Measurements from ENCODE around the gene POGLUT3. TPM values are rescaled to one million over a fixed set of nuclear protein-coding genes. Genes with fewer than 3 reads are reported as not detected.

Gene POGLUT3
- total RNA-seq, 1 donor from 2014 or later = 21.1 TPM

GRCh38 chr11:108472681-108473080 lies 25.5 kb downstream of the POGLUT3 start:
- no peak for DNase-seq (ENCODE audit: low read depth)

GRCh38 chr11:108468478-108468864 lies 29.7 kb downstream of the POGLUT3 start:
- TF ChIP-seq, protein P1, sequence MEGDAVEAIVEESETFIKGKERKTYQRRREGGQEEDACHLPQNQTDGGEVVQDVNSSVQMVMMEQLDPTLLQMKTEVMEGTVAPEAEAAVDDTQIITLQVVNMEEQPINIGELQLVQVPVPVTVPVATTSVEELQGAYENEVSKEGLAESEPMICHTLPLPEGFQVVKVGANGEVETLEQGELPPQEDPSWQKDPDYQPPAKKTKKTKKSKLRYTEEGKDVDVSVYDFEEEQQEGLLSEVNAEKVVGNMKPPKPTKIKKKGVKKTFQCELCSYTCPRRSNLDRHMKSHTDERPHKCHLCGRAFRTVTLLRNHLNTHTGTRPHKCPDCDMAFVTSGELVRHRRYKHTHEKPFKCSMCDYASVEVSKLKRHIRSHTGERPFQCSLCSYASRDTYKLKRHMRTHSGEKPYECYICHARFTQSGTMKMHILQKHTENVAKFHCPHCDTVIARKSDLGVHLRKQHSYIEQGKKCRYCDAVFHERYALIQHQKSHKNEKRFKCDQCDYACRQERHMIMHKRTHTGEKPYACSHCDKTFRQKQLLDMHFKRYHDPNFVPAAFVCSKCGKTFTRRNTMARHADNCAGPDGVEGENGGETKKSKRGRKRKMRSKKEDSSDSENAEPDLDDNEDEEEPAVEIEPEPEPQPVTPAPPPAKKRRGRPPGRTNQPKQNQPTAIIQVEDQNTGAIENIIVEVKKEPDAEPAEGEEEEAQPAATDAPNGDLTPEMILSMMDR (conservative IDR thresholded peaks at IDR 0.05; ENCODE audit: low read depth, low read length) = no peak

More at GRCh38 chr11:108472681-108473080, 25.5 kb downstream of the POGLUT3 start:
- no peak overlapping the region for H3K4me3 ChIP-seq (ENCODE audit: low read depth, low read length)
- TF ChIP-seq, protein P1 (conservative IDR thresholded peaks at IDR 0.05; ENCODE audit: low read depth, low read length) = no peak

GRCh38 chr11:108467091-108467823 lies 30.9 kb downstream of the POGLUT3 start, which contains the start of gene C11orf65:
TSS of gene C11orf65 (minus strand) at chr11:108467529. CDS start at chr11:108461559, 5,970 bp downstream.
- peak; percentile 78 for DNase-seq (ENCODE audit: low read depth)
- TF ChIP-seq, protein P1 (conservative IDR thresholded peaks at IDR 0.05; ENCODE audit: low read depth, low read length) = no peak
- peak within 1 kb of the TSS; percentile 61 for H3K4me3 ChIP-seq (ENCODE audit: low read depth, low read length)

More at GRCh38 chr11:108468478-108468864, 29.7 kb downstream of the POGLUT3 start:
- DNase-seq (ENCODE audit: low read depth) = no peak
- no peak overlapping the region for H3K4me3 ChIP-seq (ENCODE audit: low read depth, low read length)

GRCh38 chr11:108466405-108466804 lies 31.8 kb downstream of the POGLUT3 start:
- DNase-seq (ENCODE audit: low read depth) = no peak
- H3K4me3 ChIP-seq (ENCODE audit: low read depth, low read length) = peak overlapping the region; percentile 61
- TF ChIP-seq, protein P1 (conservative IDR thresholded peaks at IDR 0.05; ENCODE audit: low read depth, low read length) = no peak

GRCh38 chr11:108453207-108453835 lies 44.9 kb downstream of the POGLUT3 start:
- no peak for DNase-seq (ENCODE audit: low read depth)
- TF ChIP-seq, protein P1 (conservative IDR thresholded peaks at IDR 0.05; ENCODE audit: low read depth, low read length) = no peak
- no peak overlapping the region for H3K4me3 ChIP-seq (ENCODE audit: low read depth, low read length)

Other genes starting within 250 kb of the POGLUT3 start
- 0.29 and 0.81 TPM in 2 replicates for gene C11orf65, start 30.9 kb downstream of the POGLUT3 start, total RNA-seq
- 6.8 and 7.8 TPM in 2 replicates for gene EXPH5, start 95.4 kb upstream of the POGLUT3 start, total RNA-seq
- 28.9 and 34.3 TPM in 2 replicates for gene DDX10, start 166.7 kb upstream of the POGLUT3 start, total RNA-seq

All from epithelial cell of proximal tubule (primary cell).